MM.1S (cell line): ENCODE data around the gene P2RX5.

Experiments used
- EZH2 ChIP-seq: fragments of 300-600 bp; sonication (generic); optimal IDR thresholded peaks from 2 replicates; pipeline ENCODE3; 2017; ENCODE audit warnings: low read depth, mild to moderate bottlenecking, antibody characterized with exemption, low read length, mixed read lengths
- TF ChIP-seq, protein P1 (sequence below): fragments of 300-600 bp; sonication (generic); IDR thresholded peaks from 2 replicates; pipeline ENCODE4 v1.5.1; 2016; ENCODE audit warnings: antibody characterized with exemption, low read length, mixed read lengths

DNA sequence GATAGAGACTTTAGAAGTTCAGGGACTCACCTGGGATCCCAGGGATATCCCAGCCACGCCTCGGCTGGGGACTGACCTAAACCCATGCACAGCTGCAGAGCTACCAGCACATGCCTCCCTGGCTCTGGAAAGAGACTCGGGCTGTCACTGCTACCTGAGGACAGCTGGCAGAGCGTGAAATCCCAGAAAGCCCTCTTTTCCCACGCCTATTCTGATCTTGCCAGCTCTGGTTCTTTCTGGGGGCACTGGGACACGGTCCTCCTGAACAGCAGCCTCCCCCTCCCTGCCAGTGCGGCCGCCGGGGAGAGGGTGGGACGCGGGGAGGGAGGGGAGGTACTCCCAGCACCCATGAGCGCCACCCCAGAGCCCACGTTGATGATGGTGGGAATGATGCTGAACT lies 10.8 kb downstream of the P2RX5 start:
- TF ChIP-seq, protein P1, sequence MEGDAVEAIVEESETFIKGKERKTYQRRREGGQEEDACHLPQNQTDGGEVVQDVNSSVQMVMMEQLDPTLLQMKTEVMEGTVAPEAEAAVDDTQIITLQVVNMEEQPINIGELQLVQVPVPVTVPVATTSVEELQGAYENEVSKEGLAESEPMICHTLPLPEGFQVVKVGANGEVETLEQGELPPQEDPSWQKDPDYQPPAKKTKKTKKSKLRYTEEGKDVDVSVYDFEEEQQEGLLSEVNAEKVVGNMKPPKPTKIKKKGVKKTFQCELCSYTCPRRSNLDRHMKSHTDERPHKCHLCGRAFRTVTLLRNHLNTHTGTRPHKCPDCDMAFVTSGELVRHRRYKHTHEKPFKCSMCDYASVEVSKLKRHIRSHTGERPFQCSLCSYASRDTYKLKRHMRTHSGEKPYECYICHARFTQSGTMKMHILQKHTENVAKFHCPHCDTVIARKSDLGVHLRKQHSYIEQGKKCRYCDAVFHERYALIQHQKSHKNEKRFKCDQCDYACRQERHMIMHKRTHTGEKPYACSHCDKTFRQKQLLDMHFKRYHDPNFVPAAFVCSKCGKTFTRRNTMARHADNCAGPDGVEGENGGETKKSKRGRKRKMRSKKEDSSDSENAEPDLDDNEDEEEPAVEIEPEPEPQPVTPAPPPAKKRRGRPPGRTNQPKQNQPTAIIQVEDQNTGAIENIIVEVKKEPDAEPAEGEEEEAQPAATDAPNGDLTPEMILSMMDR: no peak
- no peak for TF ChIP-seq EZH2
